K562 (cell line): ENCODE data around the gene FYB2. TPM values are rescaled to one million over a fixed set of nuclear protein-coding genes. Genes with fewer than 3 reads are reported as not detected.

Source experiments
- ATAC-seq: fragments of 200-7000 bp; cut with Tn5 transposase; 3 replicates; pipeline ENCODE4 v1.9.1; 2020; ENCODE audit warnings: moderate library complexity
- BruUV-seq: library from RNA; stranded (reverse); fragments of 400-500 nt; replicated peaks from 2 replicates; lab custom pipeline; 2021; lab: Mats Ljungman, UMichigan
- CTCF ChIA-PET: fragments of 300-600 bp; formaldehyde crosslinking; extraction: SDS; loops from one replicate; lab custom pipeline; 2021; ENCODE audit warnings: low intra/inter-chr PET ratio; lab: Yijun Ruan, JAX
- POLR2A ChIA-PET: fragments of 300-600, 350-650 bp; sonication (Branson Sonifier 250); formaldehyde crosslinking; extraction: SDS; loops from one replicate; lab custom pipeline; 2021; ENCODE audit warnings: antibody characterized with exemption, inconsistent platforms; lab: Yijun Ruan, JAX
- DNase-seq, 4 experiments: peaks; one replicate each; pipeline versions ENCODE4 v3.0.0 to v3.0.0-alpha.2; 2011 to 2018; ENCODE audit warnings: low spot score in 3 of 4, mixed read lengths in 3 of 4; ENCODE audit errors: extremely low read depth in 1 of 4
- FAIRE-seq: peaks from 2 replicates; lab custom pipeline; 2011; peaks lifted over from hg19 to GRCh38; lab: Jason Lieb, UNC
- H2AFZ ChIP-seq: 2 replicates; pipeline ENCODE4 v1.6.0; 2011; ENCODE audit warnings: low read depth, low read length, control low read depth, inconsistent platforms
- H3K27ac ChIP-seq: fragments of 200-600 bp; 3 replicates; pipeline ENCODE4 v1.8.0; 2011; ENCODE audit warnings: low read depth, mild to moderate bottlenecking, control low read depth, inconsistent platforms, low read length, moderate library complexity, mixed read lengths; ENCODE audit errors: extremely low read depth
- H3K27me3 ChIP-seq, 2 experiments: fragments of 300-600 bp in 1 of 2; 2 replicates in 1 of 2; 3 replicates in 1 of 2; pipeline versions ENCODE4 v1.6.0 to v1.8.0; 2011; ENCODE audit warnings: inconsistent platforms in 2 of 2, low read length in 2 of 2, mild to moderate bottlenecking in 1 of 2, mixed read lengths in 1 of 2, moderate library complexity in 1 of 2; ENCODE audit not compliant: control insufficient read depth in 2 of 2, insufficient read depth in 2 of 2
- H3K36me3 ChIP-seq: fragments of 300-600 bp; 3 replicates; pipeline ENCODE4 v1.8.0; 2011; ENCODE audit warnings: mild to moderate bottlenecking, low read length, inconsistent platforms; ENCODE audit not compliant: control insufficient read depth, insufficient read depth
- H3K4me1 ChIP-seq, 2 experiments: fragments of 200-600 bp in 1 of 2; replicated peaks in 1 of 2; 2 replicates in 1 of 2; 3 replicates in 1 of 2; pipeline versions ENCODE4 v1.5.1 to v1.8.0; 2011; ENCODE audit warnings: inconsistent platforms in 2 of 2, low read length in 2 of 2, mild to moderate bottlenecking in 1 of 2, mixed read lengths in 1 of 2, moderate library complexity in 1 of 2; ENCODE audit not compliant: control insufficient read depth in 2 of 2, insufficient read depth in 2 of 2
- H3K4me2 ChIP-seq: 2 replicates; pipeline ENCODE4 v1.6.1; 2011; ENCODE audit warnings: low read length, control low read depth, inconsistent platforms, mixed read lengths; ENCODE audit not compliant: insufficient read depth
- H3K4me3 ChIP-seq: fragments of 200-600 bp; sonication (generic), shearing (Covaris generic); 2 replicates; pipeline ENCODE4 v1.5.1; 2016; ENCODE audit warnings: control low read depth, inconsistent platforms
- H3K79me2 ChIP-seq: fragments of 200-600 bp; 3 replicates; pipeline ENCODE4 v1.8.0; 2011; ENCODE audit warnings: low read length, inconsistent platforms; ENCODE audit not compliant: control insufficient read depth, insufficient read depth
- H3K9ac ChIP-seq, 2 experiments: 2 replicates each; pipeline versions ENCODE4 v1.6.0 to v1.6.1; 2011; ENCODE audit warnings: low read depth in 2 of 2, low read length in 2 of 2, control low read depth in 1 of 2, inconsistent platforms in 1 of 2, mild to moderate bottlenecking in 1 of 2, mixed read lengths in 1 of 2; ENCODE audit not compliant: insufficient read depth in 1 of 2
- H3K9me1 ChIP-seq: one replicate; pipeline ENCODE4 v1.6.0; 2011; ENCODE audit warnings: inconsistent platforms, mild to moderate bottlenecking, low read length, moderate library complexity; ENCODE audit not compliant: control insufficient read depth, insufficient read depth
- H3K9me3 ChIP-seq: replicated peaks from 2 replicates; pipeline ENCODE4 v1.5.1; 2011; ENCODE audit warnings: low read depth, low read length, inconsistent platforms; ENCODE audit not compliant: control insufficient read depth, insufficient read depth
- H4K20me1 ChIP-seq: replicated peaks from 2 replicates; pipeline ENCODE4 v1.6.1; 2011; ENCODE audit warnings: low read length, inconsistent platforms, mixed read lengths; ENCODE audit not compliant: control insufficient read depth, insufficient read depth
- BACH1 ChIP-seq: fragments of 200-800 bp; sonication (Bioruptor generic); IDR thresholded peaks from 2 replicates; pipeline ENCODE4 v1.6.1; 2016; ENCODE audit warnings: missing genetic modification characterization, missing compliant biosample characterization
- BDP1 ChIP-seq: IDR thresholded peaks from 3 replicates; pipeline ENCODE4 v1.6.1; 2011; ENCODE audit not compliant: insufficient read length, insufficient read depth
- ELK3 ChIP-seq: fragments of 450-650 bp; formaldehyde crosslinking; IDR thresholded peaks from 2 replicates; pipeline ENCODE4 v1.4.0; 2020; ENCODE audit warnings: mild to moderate bottlenecking
- FOXJ3 ChIP-seq: sonication (generic); formaldehyde crosslinking; IDR thresholded peaks from 2 replicates; pipeline ENCODE4 v1.4.0; 2020; ENCODE audit warnings: mild to moderate bottlenecking, missing genetic modification reagents
- HLTF ChIP-seq: fragments of 450-650 bp; IDR thresholded peaks from 2 replicates; pipeline ENCODE4 v1.6.1; 2016
- IRF2 ChIP-seq: sonication (generic); formaldehyde crosslinking; IDR thresholded peaks from 2 replicates; pipeline ENCODE4 v1.8.1; 2022; ENCODE audit warnings: mild to moderate bottlenecking, missing genetic modification reagents
- MCM7 ChIP-seq, 2 experiments: fragments of 450-650 bp; IDR thresholded peaks; 2 replicates each; pipeline ENCODE4 v1.6.1; 2016 to 2018
- MLLT1 ChIP-seq, 2 experiments: fragments of 450-650 bp; IDR thresholded peaks; 2 replicates each; pipeline ENCODE4 v1.6.1; 2016
- NR4A1 ChIP-seq, 2 experiments: fragments of 250-450 bp in 1 of 2; fragments of 450-650 bp in 1 of 2; sonication (Bioruptor Pico) in 1 of 2; IDR thresholded peaks; 2 replicates each; pipeline versions ENCODE4 v1.4.0 to v1.6.1; 2016 to 2020; ENCODE audit warnings: mild to moderate bottlenecking in 2 of 2, missing compliant biosample characterization in 1 of 2, missing genetic modification characterization in 1 of 2, moderate library complexity in 1 of 2
- SNRNP70 ChIP-seq: fragments of 200-400 bp; formaldehyde crosslinking; optimal IDR thresholded peaks from 2 replicates; pipeline ENCODE3; 2017; ENCODE audit warnings: low read depth, low read length
- USF1 ChIP-seq: sonication (generic); formaldehyde crosslinking; IDR thresholded peaks from 2 replicates; pipeline ENCODE4 v1.9.0; 2022; ENCODE audit warnings: mild to moderate bottlenecking, missing genetic modification reagents
- ZNF583 ChIP-seq: fragments of 250-450 bp; sonication (Bioruptor Pico); IDR thresholded peaks from 2 replicates; pipeline ENCODE4 v1.4.0; 2020
- ZNF696 ChIP-seq: fragments of 250-450 bp; sonication (Bioruptor Pico); conservative IDR thresholded peaks from 2 replicates; pipeline ENCODE4 v1.4.0; 2020; ENCODE audit warnings: mild to moderate bottlenecking, moderate library complexity
- in situ Hi-C: fragments of 300-500 bp; cut with MboI; formaldehyde crosslinking; loops from 4 replicates; pipeline ENCODE4 v1.15.0; 2018; ENCODE audit warnings: inconsistent platforms, mixed read lengths
- intact Hi-C: fragments of 100-400 bp; cut with micrococcal nuclease; formaldehyde crosslinking; loops from 2 replicates; pipeline ENCODE4 v1.14.2; 2022
- polyA plus RNA-seq, 8 experiments: library from polyadenylated mRNA; depleted of rRNA in 4 of 8; stranded (reverse) in 5 of 8; unstranded in 3 of 8; fragments of >200 nt; fragmentation: Nextera tagmentation in 2 of 8; fragmentation: Illumina TruSeq in 1 of 8; extraction: Ambion mirVana in 2 of 8; extraction: Trizol in 1 of 8; gene quantifications; 2 replicates each; pipeline versions ENCODE4 v1.2.1 to v1.2.3, GENCODE V29; 2011 to 2014; ENCODE audit warnings: inconsistent platforms in 1 of 8, missing spikeins in 1 of 8
- total RNA-seq, 7 experiments: library from RNA; depleted of rRNA in 6 of 7; stranded (reverse); fragments of >200 nt in 6 of 7; fragmentation: Illumina TruSeq in 2 of 7; extraction: Trizol in 2 of 7; gene quantifications; 2 replicates each; pipeline versions ENCODE4 v1.2.1 to v1.2.3, GENCODE V29; 2011 to 2021; ENCODE audit warnings: low replicate concordance in 1 of 7
- TF ChIP-seq, protein P1 (sequence below): sonication (generic); formaldehyde crosslinking; IDR thresholded peaks from 2 replicates; pipeline ENCODE4 v1.8.0; 2023; ENCODE audit warnings: mild to moderate bottlenecking, missing genetic modification reagents

The FYB2 gene
- total and polyA plus RNA-seq, 9 of the 15 experiments (the other 6 are each of a cell fraction or from before 2014, with no cell fraction given) = not detected

GRCh38 chr1:56859287-56859686 is 40.1 kb upstream of the FYB2 start:
- Histone ChIP-seq H3K79me2 (no peaks in the 10 kb centered on the region), H2AFZ (no peak overlapping the region), H3K27ac (no peak overlapping the region), H3K9me3 (no peaks in the 10 kb centered on the region), H3K9me1 (no peaks in the 10 kb centered on the region), H4K20me1 (no peaks in the 10 kb centered on the region), H3K9ac (no peak overlapping the region), H3K4me1 (no peaks in the 10 kb centered on the region), H3K27me3 (no peaks in the 10 kb centered on the region), H3K36me3 (no peaks in the 10 kb centered on the region), H3K4me2 (no peak overlapping the region), H3K4me3 (no peak overlapping the region)
- FAIRE-seq (no peak), ATAC-seq (no peak), DNase-seq (no peak)
- no TSS peak for BruUV-seq
- TF ChIP-seq BACH1 (tag) = no peak
- no peak for TF ChIP-seq BDP1
- TF ChIP-seq ELK3 (CRISPR knock-in tag) = no peak
- TF ChIP-seq MCM7 (IDR thresholded peaks at IDR 0.05) = no peak
- TF ChIP-seq MLLT1 (IDR thresholded peaks at IDR 0.05) = no peak
- no peak for TF ChIP-seq USF1
- no peak for TF ChIP-seq HLTF
- no peak for TF ChIP-seq SNRNP70
- TF ChIP-seq, protein P1, sequence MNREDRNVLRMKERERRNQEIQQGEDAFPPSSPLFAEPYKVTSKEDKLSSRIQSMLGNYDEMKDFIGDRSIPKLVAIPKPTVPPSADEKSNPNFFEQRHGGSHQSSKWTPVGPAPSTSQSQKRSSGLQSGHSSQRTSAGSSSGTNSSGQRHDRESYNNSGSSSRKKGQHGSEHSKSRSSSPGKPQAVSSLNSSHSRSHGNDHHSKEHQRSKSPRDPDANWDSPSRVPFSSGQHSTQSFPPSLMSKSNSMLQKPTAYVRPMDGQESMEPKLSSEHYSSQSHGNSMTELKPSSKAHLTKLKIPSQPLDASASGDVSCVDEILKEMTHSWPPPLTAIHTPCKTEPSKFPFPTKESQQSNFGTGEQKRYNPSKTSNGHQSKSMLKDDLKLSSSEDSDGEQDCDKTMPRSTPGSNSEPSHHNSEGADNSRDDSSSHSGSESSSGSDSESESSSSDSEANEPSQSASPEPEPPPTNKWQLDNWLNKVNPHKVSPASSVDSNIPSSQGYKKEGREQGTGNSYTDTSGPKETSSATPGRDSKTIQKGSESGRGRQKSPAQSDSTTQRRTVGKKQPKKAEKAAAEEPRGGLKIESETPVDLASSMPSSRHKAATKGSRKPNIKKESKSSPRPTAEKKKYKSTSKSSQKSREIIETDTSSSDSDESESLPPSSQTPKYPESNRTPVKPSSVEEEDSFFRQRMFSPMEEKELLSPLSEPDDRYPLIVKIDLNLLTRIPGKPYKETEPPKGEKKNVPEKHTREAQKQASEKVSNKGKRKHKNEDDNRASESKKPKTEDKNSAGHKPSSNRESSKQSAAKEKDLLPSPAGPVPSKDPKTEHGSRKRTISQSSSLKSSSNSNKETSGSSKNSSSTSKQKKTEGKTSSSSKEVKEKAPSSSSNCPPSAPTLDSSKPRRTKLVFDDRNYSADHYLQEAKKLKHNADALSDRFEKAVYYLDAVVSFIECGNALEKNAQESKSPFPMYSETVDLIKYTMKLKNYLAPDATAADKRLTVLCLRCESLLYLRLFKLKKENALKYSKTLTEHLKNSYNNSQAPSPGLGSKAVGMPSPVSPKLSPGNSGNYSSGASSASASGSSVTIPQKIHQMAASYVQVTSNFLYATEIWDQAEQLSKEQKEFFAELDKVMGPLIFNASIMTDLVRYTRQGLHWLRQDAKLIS (CRISPR knock-in tag) = no peak
- no peak for TF ChIP-seq NR4A1 (CRISPR knock-in tag; IDR thresholded peaks at IDR 0.05)
- no peak for TF ChIP-seq NR4A1 (tag; IDR thresholded peaks at IDR 0.05)
- TF ChIP-seq ZNF696 = no peak
- no peak for TF ChIP-seq ZNF583 (CRISPR knock-in tag)
- TF ChIP-seq IRF2 (CRISPR knock-in tag) = no peak
- no peak for TF ChIP-seq FOXJ3 (CRISPR knock-in tag)
- in situ Hi-C loops (no loop called here), intact Hi-C loops (no loop called here)
- CTCF ChIA-PET = no interaction called here
- POLR2A ChIA-PET = no interaction called here
